HUDEP-2 (cell line): Measurements from ENCODE around the gene GPRC5C.
A peak's percentile ranks its signal among the peaks of the same experiment; 100 is the strongest.

ENCODE experiments used
- DNase-seq, 76 experiments: peaks; one replicate each; lab custom pipeline; 2025; ENCODE audit not compliant: unreplicated experiment in 76 of 76; lab: John Stamatoyannopoulos, UW

The GPRC5C gene

DNA sequence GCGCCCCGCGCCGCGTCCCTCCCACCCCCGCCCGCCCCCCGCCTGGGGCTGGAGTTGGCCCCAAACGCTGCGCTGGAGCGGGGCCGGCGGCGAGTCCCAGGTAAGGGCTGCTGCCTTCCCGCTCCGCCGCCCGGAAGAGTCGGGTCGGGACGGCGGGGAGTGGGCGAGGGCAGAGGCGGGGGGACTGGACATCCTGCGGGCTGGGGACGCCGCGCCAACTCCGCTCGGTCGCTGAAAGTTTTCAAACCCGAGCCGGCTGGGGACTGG, 469 bp downstream of the GPRC5C start:
- no peak for DNase-seq

DNA sequence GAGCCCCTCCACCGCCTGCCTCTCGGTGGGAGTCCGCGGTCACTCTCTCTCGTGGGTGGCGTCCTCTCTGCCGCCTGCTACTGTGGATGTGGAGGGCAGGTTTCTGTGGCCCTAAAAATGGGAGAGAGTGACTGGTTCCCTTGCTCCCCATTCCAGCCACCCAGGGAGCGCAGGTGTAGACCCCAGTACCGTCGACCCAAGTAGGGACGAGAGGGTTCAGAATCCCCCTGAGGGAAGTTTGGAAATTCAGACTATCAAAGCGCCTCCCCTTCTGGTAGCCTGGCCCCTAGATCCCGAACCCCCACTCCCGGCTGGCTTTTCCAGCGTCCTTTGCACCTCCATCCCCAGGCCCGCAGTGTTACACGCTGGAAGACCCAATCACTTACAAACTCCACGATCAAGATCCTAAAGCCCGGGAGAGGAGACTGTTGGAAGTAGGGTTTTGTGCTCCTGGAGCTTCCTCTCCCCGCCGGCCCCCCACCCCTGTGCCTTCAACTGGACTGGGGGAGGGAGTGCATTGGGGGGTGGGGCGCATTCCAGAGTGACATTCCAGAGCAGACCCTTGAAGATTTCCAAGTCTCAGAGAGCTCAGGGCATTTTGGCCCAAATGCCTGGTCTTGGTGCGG, 991 bp downstream of the GPRC5C start:
- no peak for DNase-seq

DNA sequence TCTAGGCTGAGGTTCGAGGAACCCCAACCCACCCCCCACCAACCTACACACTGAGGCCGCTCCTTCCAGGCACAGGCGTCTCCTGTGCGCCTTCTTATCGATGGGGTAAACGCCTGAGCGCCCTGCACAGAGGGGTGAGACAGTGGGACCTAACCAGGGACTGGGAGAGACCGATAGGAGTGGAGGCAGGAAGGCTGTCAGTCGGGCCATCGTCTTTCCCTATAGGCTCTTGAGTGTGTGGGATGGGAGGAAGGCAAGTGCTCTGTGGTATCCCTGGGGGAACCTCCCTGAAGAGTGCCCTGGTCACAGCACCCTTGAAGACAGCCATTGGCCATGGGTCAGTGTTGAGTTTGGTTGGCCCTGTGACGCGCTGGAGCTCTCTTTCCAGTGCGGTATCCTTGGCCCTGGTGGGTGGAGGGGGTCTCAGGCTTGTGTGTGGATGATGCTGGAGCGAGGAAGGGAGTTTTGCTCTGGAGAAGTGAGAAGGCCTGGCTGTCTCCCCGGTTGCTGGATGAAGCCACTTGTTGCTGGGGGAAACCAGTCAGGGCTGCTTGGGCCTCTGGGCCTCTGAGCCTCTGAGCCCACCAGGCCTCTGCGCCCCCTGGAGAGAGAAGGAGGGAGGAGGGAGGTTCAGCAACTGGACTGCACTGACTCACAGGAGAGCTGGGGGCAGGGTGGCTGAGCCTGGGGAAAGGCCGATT, 1.7 kb downstream of the GPRC5C start:
- DNase-seq = no peak

DNA sequence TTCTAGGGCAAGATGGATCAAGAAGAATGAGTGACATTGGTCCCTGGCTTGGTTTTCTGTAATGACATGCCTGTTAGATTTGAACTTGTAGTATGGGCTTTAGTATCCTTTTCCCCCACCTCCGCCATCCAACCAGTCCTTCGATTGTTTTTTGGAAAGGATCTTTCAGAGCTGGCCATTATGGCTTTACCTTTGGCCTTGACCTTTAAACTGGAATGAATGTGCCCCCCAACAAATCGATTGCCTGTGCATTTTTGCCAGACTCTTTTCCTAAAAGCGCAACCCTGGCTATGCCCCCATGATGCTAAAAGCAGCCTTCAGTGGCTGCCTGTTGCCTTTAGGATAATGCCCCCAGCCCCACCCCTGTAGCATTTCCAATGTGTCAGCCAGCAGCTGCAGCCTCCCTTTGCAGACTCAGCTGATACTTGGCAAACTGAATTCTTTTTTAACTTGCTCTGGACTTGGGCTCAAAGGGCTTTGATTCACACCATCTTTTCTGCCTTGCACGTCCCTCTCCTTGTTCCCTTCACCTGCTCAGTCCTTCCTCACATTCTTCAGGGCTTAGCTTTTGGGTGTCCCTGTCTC, 4.0 kb downstream of the GPRC5C start:
- no peak for DNase-seq

DNA sequence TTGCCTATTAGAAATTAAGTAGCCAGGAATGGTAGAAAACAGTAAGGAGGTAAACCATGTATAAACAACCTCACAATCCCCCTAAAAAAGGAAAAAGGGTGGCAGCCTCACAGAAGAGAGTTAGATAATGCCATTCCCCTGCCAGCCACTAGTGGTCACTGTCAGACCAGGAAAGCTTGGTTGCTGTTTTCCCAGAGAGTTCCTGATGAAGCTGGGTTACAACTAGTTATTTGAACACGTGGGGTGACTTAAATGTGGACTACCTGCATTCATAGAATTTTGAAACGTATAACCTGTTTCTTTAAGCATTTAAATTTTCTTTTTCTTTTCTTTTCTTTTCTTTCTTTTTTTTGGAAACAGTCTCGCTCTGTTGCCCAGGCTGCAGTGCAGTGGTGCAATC, 5.8 kb downstream of the GPRC5C start:
- peak in 2 of 76 experiments; percentile 5 to 14 for DNase-seq

DNA sequence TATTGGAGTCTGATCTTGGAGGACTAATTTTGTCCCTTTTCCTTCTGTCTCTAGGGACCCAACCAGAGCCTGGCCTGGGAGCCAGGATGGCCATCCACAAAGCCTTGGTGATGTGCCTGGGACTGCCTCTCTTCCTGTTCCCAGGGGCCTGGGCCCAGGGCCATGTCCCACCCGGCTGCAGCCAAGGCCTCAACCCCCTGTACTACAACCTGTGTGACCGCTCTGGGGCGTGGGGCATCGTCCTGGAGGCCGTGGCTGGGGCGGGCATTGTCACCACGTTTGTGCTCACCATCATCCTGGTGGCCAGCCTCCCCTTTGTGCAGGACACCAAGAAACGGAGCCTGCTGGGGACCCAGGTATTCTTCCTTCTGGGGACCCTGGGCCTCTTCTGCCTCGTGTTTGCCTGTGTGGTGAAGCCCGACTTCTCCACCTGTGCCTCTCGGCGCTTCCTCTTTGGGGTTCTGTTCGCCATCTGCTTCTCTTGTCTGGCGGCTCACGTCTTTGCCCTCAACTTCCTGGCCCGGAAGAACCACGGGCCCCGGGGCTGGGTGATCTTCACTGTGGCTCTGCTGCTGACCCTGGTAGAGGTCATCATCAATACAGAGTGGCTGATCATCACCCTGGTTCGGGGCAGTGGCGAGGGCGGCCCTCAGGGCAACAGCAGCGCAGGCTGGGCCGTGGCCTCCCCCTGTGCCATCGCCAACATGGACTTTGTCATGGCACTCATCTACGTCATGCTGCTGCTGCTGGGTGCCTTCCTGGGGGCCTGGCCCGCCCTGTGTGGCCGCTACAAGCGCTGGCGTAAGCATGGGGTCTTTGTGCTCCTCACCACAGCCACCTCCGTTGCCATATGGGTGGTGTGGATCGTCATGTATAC, 8.0 kb downstream of the GPRC5C start:
- no peak for DNase-seq

DNA sequence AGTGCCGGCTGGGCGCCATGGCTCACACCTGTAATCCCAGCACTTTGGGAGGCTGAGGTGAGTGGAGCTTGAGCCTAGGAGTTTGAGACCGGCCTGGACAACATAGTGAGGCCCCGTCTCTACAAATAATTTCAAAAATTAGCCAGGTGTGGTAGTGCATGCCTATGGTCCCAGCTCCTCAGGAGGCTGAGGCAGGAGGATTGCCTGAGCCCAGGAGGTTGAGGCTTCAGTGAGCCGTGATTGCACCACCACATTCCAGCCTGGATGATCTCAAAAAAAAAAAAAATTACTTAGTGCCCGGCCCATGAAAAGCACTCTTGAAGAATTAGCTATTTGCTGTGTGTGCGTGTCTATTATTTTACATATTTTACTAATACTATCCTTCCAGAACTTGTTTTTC, 9.6 kb downstream of the GPRC5C start:
- no peak for DNase-seq

DNA sequence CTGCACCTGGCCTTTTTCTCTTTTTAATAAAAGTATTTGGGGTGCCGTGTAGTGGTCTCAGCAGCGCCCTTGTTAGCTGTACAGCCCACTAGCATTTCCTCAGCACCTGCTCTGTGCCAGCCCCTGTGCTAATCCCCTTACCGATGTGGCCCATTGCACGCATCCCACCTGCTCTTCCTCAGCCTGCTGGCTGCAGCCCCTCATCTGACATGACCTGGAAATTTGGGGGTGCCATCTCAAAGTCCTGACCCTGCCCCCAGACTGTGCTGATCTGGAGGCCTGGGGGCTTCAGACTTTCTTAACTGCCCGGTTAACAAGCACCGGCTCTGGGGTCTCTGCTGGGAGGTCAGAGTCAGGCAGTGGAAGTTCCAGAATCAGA, 10.4 kb downstream of the GPRC5C start:
- DNase-seq = no peak

DNA sequence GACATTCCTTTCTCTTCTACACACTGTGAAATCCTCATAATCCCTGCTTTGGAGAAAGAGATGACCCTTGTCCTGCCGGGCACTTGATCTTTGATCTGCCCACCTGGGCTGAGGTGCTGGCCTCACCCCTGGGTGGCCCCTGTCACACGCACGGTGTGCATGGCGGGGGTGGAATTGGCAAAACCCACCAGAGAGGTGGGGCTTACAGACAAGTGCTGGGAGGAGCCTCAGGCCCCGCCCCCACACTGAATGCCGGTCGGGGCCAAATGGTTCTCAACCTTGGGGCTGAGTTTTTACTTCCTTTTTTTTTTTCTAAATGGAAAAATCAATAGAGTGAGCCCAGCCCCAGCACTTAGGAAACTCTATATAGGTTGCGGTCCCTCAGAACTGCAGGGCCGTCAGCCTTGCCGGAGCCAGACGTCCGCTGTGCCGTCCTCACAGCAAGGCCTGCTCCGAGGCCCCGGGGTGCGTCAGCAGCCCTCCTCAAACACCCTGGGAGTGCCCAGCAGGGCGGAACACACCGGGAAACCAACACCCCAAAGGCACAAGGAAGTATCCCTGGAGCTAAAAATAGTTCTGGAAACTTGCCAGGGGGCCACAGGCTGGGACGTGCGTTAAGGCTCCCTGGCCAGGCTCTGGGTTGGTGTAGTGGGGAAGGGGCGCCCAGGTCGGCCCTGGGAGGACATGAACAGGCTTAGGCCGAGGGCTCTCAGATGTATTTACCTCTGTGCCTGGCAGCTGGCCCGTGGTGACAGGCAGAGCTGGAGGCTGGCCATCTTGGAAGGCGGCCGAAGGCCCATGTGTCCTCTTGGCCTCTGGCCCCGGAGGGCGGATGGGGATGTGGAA, 11.0 kb downstream of the GPRC5C start:
- DNase-seq = peak in 19 of 76 experiments; percentile 6 to 72 (median 24)

DNA sequence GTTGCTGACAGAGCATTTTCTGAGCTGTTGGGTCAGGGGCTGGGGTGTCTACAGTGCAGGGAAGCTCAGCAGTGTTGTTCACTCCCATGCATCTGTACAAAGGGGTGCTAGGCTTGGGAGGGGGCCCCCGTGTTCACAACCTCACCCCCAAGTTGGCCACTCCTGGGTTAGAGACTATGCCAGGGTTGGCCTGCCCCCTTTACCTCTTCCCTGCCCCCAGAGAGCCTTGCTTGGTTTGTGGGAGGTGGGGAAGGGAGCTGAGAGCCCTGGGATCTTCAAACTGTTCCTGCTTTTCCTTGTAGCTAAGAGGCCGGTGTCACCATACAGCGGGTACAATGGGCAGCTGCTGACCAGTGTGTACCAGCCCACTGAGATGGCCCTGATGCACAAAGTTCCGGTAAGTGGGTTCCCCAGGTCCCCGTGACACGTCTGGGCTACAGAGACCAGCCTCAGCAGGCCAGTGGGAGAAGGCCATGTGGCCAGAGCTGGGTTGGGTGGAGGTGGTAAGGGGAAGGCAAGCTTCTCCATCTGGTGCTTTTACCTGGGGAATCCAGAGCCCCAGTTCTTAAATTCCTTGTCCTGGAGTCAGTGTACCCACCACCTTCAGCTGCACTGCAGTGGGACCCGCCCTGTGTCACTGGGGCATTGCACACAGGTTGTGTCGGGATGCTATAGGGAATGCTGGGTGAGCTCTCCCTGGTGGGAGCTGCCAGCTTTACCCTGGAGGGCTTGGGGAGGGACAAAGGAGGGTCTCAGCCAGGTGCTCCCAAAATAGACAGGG, 11.8 kb downstream of the GPRC5C start:
- no peak for DNase-seq

DNA sequence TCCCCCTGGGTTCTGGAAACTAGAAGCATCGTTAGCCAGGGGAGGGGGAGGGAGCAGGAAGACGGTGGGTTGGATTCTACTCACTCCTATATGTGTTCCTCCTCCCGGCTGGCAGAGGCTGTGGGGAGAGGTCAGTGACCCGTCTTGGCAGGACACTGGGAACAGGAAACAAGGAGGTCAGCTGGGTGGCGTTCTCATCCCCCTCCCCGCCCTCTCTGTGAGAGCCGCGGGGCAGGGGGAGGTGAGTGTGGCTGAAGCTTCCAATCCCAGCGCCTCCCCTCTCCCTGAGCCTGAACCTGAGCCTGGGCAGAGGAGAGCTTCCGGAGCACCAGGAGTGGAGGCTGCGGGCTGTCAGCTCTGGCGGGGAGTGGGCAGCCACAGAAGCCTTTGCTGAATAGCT, 12.5 kb downstream of the GPRC5C start:
- DNase-seq = no peak

DNA sequence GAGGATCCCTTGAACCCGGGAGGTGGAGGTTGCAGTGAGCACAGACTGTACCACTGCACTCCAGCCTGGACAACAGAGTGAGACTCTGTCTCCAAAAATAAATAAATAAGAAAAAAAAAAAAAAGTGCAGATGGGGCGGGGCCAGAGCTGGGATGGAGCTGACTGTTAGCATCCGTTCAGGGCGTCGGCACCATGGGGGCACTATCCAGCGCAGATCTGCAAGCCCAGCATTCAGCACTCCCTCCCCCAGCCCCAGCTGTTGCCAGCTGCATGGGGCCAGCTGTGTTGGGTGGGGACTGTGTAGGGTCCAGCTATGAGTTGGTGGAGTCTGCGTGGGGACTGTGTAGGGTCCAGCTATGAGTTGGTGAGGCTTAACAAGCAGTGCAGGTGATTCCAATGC, 13.3 kb downstream of the GPRC5C start:
- DNase-seq = no peak

DNA sequence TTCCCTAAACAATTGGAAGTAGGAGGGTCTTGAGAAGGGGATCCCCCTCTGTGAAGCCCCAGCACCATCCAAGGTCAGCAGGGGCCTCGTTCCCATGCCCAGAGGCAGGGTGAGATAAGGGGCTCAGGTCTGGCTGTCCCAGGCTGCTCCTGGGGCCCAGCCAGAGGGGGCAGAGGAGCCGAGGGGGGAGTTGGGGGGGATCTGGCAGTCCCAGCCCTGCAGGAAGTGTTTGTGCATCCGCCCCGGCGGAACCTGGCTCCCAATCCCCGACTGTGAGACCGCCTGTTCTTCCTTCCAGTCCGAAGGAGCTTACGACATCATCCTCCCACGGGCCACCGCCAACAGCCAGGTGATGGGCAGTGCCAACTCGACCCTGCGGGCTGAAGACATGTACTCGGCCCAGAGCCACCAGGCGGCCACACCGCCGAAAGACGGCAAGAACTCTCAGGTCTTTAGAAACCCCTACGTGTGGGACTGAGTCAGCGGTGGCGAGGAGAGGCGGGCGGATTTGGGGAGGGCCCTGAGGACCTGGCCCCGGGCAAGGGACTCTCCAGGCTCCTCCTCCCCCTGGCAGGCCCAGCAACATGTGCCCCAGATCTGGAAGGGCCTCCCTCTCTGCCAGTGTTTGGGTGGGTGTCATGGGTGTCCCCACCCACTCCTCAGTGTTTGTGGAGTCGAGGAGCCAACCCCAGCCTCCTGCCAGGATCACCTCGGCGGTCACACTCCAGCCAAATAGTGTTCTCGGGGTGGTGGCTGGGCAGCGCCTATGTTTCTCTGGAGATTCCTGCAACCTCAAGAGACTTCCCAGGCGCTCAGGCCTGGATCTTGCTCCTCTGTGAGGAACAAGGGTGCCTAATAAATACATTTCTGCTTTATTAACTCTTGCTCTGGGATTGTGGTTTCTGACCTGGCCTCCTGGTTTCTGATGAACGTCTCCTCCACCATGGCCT, 14.9 kb downstream of the GPRC5C start:
- no peak for DNase-seq

DNA sequence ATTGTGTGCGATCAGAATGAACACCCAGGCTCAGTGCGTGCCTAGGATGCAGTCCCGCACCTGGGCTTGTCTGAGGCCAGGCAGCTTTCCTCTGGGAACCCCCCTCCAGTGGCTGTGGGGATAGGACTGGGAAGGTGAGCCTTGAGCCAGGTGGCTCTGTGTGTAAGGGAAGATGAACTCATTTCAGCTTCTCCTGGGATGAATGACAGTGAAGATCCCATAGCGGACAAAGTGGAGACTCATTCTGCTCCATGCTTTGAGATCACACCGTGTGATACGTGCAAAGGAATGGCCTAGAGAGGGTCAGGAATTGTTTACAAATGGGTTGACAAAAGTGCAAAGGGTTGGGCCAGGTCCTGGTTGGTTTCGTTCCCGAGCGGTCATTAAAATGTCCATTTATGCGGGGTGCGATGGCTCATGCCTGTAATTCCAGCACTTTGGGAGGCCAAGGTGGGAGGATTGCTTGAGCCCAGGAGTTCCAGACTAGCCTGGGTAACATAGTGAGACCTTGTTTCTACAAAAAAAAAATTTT, 15.8 kb downstream of the GPRC5C start:
- no peak for DNase-seq

DNA sequence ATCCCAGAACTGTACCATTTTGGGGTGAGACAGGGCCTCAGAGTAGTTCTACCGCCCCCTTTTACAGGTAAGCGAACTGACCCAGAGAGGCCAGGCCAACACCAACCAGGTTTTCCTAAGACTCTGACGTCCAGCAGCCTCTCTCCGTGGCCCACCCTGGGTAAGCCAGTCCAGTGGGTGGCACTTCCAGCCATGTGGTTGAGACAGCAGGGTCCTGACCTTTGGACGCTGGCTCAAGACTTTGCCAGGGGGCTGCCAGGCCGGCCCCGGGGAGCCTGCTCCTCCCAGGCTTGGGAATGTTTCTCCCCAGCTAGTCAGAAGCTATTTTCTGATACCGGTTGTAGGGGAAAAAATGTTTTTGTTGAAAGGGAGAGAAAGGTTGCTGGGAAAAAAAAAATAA, 16.9 kb downstream of the GPRC5C start:
- DNase-seq = no peak

DNA sequence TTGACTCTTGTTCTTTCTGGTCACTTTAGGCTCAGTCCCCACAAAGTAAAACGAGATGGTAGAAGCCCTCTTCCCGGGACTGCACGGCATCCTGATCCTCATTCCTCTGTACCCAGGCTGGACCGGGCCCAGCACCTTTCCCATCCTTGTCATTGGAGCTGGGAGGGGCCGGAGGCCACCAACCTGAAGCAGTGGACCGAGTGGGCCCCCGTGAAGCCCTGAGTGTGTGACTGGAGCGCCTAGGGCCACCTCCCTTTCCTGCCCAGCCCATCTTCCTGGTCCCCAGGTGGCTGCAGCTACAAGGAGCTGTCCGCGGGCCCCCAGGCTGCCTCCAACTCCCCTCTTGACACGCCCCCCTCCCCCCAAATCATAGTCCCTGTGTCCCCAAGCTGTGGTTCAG, 17.4 kb downstream of the GPRC5C start:
- DNase-seq = no peak

DNA sequence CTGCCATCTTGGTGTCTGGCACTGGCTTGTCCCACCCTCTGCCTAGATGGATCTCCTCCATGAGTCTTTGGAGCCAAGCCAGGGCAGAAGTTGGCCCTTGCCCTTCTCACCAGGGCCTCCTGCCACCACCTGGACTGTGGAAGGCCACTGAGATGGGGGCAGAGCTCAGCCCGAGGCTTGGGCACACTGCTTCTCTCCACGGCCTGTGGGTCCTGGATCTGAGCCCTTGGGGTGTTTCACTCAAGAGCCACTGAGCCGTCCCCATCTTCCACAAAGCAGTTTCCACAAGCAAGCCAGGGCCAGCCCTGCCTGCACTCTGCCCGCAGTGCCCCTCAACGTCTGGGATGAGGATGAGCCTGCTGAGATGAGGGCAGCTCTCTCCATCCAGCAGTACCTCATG, 17.9 kb downstream of the GPRC5C start:
- no peak for DNase-seq

DNA sequence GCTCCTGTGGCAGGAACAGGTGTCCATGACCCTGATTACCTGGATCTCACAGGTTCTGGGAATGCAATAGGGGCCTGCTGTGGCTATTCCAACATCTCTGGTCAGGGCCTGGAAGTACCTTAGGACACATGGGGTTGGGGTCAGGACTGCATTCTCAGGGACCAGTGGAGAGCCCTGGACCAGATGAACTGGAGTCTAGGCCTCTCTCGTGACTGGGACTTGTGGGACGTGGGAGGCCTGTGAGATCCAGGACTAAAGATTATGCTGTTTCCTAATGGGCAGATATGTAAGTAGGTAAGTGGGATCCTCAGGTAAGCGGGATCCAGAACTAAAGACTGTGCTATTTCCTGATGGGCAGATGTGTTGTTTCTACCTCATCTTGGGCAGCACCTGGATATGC, 18.3 kb downstream of the GPRC5C start:
- DNase-seq = no peak
